Measurements from ENCODE around the gene WWOX. TPM values are rescaled to one million over a fixed set of nuclear protein-coding genes. Genes with fewer than 3 reads are reported as not detected.

WWOX gene
- total and polyA plus RNA-seq, 2 of the 13 experiments (the other 11 are each of a cell fraction or from before 2014, with no cell fraction given): 9.1 to 37.4 TPM

DNA sequence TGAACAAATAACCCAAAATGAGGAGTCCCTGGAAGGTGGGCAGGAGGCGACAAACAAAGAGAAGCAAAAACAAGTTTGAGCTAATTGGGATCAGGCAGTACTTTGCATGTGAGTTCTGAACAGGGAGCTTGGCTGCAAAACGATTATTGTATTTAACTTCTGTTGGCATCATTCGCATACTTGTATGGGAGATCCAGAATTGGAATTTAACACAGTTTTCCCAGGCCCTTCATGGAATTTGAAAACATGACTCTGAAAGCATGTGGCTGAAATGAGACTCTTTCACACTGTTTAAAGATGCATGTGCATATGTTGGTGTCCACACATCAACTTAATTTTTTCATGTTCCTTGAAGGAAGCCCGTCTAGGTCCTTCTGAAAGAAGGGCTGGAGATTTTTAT lies 674.3 kb downstream of the WWOX start:
- ChIA-PET CTCF (ENCODE audit: low intra/inter-chr PET ratio, low total read pairs) (no interaction called here), POLR2A (no interaction called here)
- no peak overlapping the region for H3K27ac ChIP-seq (ENCODE audit: extremely low read length, insufficient read depth, low read length)
- intact Hi-C loops (cut with micrococcal nuclease; ENCODE audit: unreplicated experiment): loop anchor here (5.0 kb wide), 1 partner anchor 651 kb away; no protein-coding TSS in a partner anchor
- H3K27me3 ChIP-seq (ENCODE audit: control insufficient read depth in 1 of 2, insufficient read depth in 2 of 2, low read length in 2 of 2): no peaks in the 10 kb centered on the region
- BruUV-seq (replicated peaks): no TSS peak
- no peak overlapping the region for H3K4me2 ChIP-seq (ENCODE audit: low read depth, low read length)
- ATAC-seq (no peak), FAIRE-seq (no peak), DNase-seq (ENCODE audit: low spot score) (no peak)
- no peaks in the 10 kb centered on the region for H3K9me3 ChIP-seq (ENCODE audit: low read length)
- H3K9ac ChIP-seq (ENCODE audit: insufficient read depth, low read depth, low read length): no peak overlapping the region
- H4K20me1 ChIP-seq (ENCODE audit: insufficient read depth, low read length): no peaks in the 10 kb centered on the region
- H3K79me2 ChIP-seq (ENCODE audit: insufficient read depth, low read length): no peaks in the 10 kb centered on the region
- H2AFZ ChIP-seq (ENCODE audit: low read length): no peak overlapping the region
- H3K4me1 ChIP-seq (ENCODE audit: insufficient read depth, low read length): peaks cover 15% of the 10 kb centered on the region
- H3K4me3 ChIP-seq (replicated peaks in 1 of 3; ENCODE audit: insufficient read depth in 1 of 3, low read depth in 2 of 3, low read length in 3 of 3): no peak overlapping the region
- in situ Hi-C loops (cut with HindIII; ENCODE audit: extremely low pct_ligation_motif_present, low pct_unique_long_range_greater_than_20kb): loop anchor here (5.0 to 25.0 kb wide), 3 partner anchors 66 to 661 kb away; no protein-coding TSS in a partner anchor
- WGBS (ENCODE audit: low lambda C conversion rate): 73% methylated on average over 3 of the region's 4 CpGs
- H3K36me3 ChIP-seq (replicated peaks in 1 of 2; ENCODE audit: control insufficient read depth in 1 of 2, insufficient read depth in 2 of 2, low read length in 2 of 2): no peaks in the 10 kb centered on the region
- TF ChIP-seq, protein P1, sequence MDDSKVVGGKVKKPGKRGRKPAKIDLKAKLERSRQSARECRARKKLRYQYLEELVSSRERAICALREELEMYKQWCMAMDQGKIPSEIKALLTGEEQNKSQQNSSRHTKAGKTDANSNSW (CRISPR knock-in tag; IDR thresholded peaks at IDR 0.05; ENCODE audit: borderline replicate concordance): no peak
- TF ChIP-seq PTBP1 (IDR thresholded peaks at IDR 0.05; ENCODE audit: low read depth, low read length, poor library complexity, severe bottlenecking) (no peak), MAFK (conservative IDR thresholded peaks at IDR 0.05 in 1 of 2, IDR thresholded peaks at IDR 0.05 in 1 of 2; ENCODE audit: low read length in 2 of 2) (no peak), ISL2 (CRISPR knock-in tag; IDR thresholded peaks at IDR 0.05) (no peak), NR1H2 (CRISPR knock-in tag; IDR thresholded peaks at IDR 0.05; ENCODE audit: borderline replicate concordance, low read depth) (no peak), ZBTB43 (CRISPR knock-in tag; conservative IDR thresholded peaks at IDR 0.05) (no peak), TRIM24 (CRISPR knock-in tag; IDR thresholded peaks at IDR 0.05) (no peak), ZNF275 (CRISPR knock-in tag; IDR thresholded peaks at IDR 0.05; ENCODE audit: borderline replicate concordance) (no peak), ATM (IDR thresholded peaks at IDR 0.05; ENCODE audit: borderline replicate concordance) (no peak), HIVEP1 (CRISPR knock-in tag; IDR thresholded peaks at IDR 0.05) (no peak), ZNF709 (CRISPR knock-in tag; IDR thresholded peaks at IDR 0.05) (no peak), ZNF512B (CRISPR knock-in tag; IDR thresholded peaks at IDR 0.05; ENCODE audit: borderline replicate concordance) (no peak)
- TF ChIP-seq, protein P2, sequence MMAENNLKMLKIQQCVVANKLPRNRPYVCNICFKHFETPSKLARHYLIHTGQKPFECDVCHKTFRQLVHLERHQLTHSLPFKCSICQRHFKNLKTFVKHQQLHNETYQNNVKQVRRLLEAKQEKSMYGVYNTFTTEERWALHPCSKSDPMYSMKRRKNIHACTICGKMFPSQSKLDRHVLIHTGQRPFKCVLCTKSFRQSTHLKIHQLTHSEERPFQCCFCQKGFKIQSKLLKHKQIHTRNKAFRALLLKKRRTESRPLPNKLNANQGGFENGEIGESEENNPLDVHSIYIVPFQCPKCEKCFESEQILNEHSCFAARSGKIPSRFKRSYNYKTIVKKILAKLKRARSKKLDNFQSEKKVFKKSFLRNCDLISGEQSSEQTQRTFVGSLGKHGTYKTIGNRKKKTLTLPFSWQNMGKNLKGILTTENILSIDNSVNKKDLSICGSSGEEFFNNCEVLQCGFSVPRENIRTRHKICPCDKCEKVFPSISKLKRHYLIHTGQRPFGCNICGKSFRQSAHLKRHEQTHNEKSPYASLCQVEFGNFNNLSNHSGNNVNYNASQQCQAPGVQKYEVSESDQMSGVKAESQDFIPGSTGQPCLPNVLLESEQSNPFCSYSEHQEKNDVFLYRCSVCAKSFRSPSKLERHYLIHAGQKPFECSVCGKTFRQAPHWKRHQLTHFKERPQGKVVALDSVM (CRISPR knock-in tag; IDR thresholded peaks at IDR 0.05): no peak
- TF ChIP-seq, protein P3, sequence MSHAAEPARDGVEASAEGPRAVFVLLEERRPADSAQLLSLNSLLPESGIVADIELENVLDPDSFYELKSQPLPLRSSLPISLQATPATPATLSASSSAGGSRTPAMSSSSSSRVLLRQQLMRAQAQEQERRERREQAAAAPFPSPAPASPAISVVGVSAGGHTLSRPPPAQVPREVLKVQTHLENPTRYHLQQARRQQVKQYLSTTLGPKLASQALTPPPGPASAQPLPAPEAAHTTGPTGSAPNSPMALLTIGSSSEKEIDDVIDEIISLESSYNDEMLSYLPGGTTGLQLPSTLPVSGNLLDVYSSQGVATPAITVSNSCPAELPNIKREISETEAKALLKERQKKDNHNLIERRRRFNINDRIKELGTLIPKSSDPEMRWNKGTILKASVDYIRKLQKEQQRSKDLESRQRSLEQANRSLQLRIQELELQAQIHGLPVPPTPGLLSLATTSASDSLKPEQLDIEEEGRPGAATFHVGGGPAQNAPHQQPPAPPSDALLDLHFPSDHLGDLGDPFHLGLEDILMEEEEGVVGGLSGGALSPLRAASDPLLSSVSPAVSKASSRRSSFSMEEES (CRISPR knock-in tag; IDR thresholded peaks at IDR 0.05): no peak
